H9 (cell line): ENCODE measurements around the gene MGAT4D. TPM values are rescaled to one million over a fixed set of nuclear protein-coding genes. Genes with fewer than 3 reads are reported as not detected.

Source experiments
- DNase-seq: peaks from one replicate; pipeline ENCODE4 v3.0.0-alpha.2; 2017
- H2AFZ ChIP-seq: one replicate; pipeline ENCODE4 v1.6.1; 2013; ENCODE audit warnings: mild to moderate bottlenecking, low read length, control low read depth, moderate library complexity
- H2AK5ac ChIP-seq: 2 replicates; pipeline ENCODE4 v1.6.1; 2013; ENCODE audit warnings: low read length, control low read depth, mixed read lengths; ENCODE audit not compliant: insufficient read length
- H2BK120ac ChIP-seq: one replicate; pipeline ENCODE4 v1.6.1; 2013; ENCODE audit warnings: low read depth, mild to moderate bottlenecking, low read length, control low read depth, inconsistent platforms; ENCODE audit not compliant: poor library complexity, severe bottlenecking
- H2BK12ac ChIP-seq: 2 replicates; pipeline ENCODE4 v1.6.1; 2013; ENCODE audit warnings: low read length, control low read depth, mixed read lengths, low read depth; ENCODE audit not compliant: insufficient read length
- H2BK15ac ChIP-seq: 2 replicates; pipeline ENCODE4 v1.6.1; 2013; ENCODE audit warnings: low read depth, low read length, control low read depth
- H2BK20ac ChIP-seq: one replicate; pipeline ENCODE4 v1.6.1; 2013; ENCODE audit warnings: low read depth, mild to moderate bottlenecking, low read length, control low read depth, inconsistent platforms; ENCODE audit not compliant: poor library complexity, severe bottlenecking
- H2BK5ac ChIP-seq: 2 replicates; pipeline ENCODE4 v1.6.1; 2013; ENCODE audit warnings: low read length, control low read depth, mixed read lengths; ENCODE audit not compliant: insufficient read length
- H3K14ac ChIP-seq: 2 replicates; pipeline ENCODE4 v1.6.1; 2013; ENCODE audit warnings: low read length, control low read depth; ENCODE audit not compliant: insufficient read depth
- H3K18ac ChIP-seq: 2 replicates; pipeline ENCODE4 v1.6.1; 2013; ENCODE audit warnings: low read depth, mild to moderate bottlenecking, mixed read lengths, low read length, control low read depth; ENCODE audit not compliant: insufficient read length
- H3K23ac ChIP-seq: 2 replicates; pipeline ENCODE4 v1.6.1; 2013; ENCODE audit warnings: low read length, control low read depth, mixed read lengths, low read depth; ENCODE audit not compliant: insufficient read length
- H3K23me2 ChIP-seq: 2 replicates; pipeline ENCODE4 v1.6.1; 2013; ENCODE audit warnings: low read depth, mild to moderate bottlenecking, mixed read lengths, low read length, control low read depth; ENCODE audit not compliant: insufficient read length, poor library complexity, severe bottlenecking
- H3K27ac ChIP-seq: 2 replicates; pipeline ENCODE4 v1.5.1; 2013; ENCODE audit warnings: low read length, control low read depth, mixed read lengths, low read depth; ENCODE audit not compliant: insufficient read length
- H3K27me3 ChIP-seq: 2 replicates; pipeline ENCODE4 v1.6.1; 2013; ENCODE audit warnings: low read length, control low read depth, inconsistent platforms; ENCODE audit not compliant: insufficient read depth
- H3K4ac ChIP-seq: 2 replicates; pipeline ENCODE4 v1.6.1; 2013; ENCODE audit warnings: low read depth, mild to moderate bottlenecking, control low read depth, inconsistent platforms, low read length, moderate library complexity
- H3K4me1 ChIP-seq: 2 replicates; pipeline ENCODE4 v1.6.1; 2013; ENCODE audit warnings: low read length, control low read depth, inconsistent platforms; ENCODE audit not compliant: insufficient read depth
- H3K4me2 ChIP-seq: 2 replicates; pipeline ENCODE4 v1.6.1; 2013; ENCODE audit warnings: low read length, control low read depth, mixed read lengths; ENCODE audit not compliant: insufficient read length, insufficient read depth
- H3K56ac ChIP-seq: 2 replicates; pipeline ENCODE4 v1.6.1; 2013; ENCODE audit warnings: low read depth, mild to moderate bottlenecking, mixed read lengths, low read length, control low read depth; ENCODE audit not compliant: insufficient read length
- H3K79me1 ChIP-seq: 2 replicates; pipeline ENCODE4 v1.6.1; 2013; ENCODE audit warnings: low read depth, mild to moderate bottlenecking, moderate library complexity, low read length, control low read depth, inconsistent platforms; ENCODE audit not compliant: insufficient read depth, poor library complexity, severe bottlenecking
- H3K79me2 ChIP-seq: 2 replicates; pipeline ENCODE4 v1.6.1; 2013; ENCODE audit warnings: low read length, control low read depth, inconsistent platforms; ENCODE audit not compliant: insufficient read depth
- H3K9ac ChIP-seq: 2 replicates; pipeline ENCODE4 v1.6.1; 2013; ENCODE audit warnings: low read length, control low read depth, mixed read lengths; ENCODE audit not compliant: insufficient read length; ENCODE audit errors: extremely low read depth
- H3K9me3 ChIP-seq: one replicate; pipeline ENCODE4 v1.6.1; 2013; ENCODE audit warnings: low read depth, low read length, inconsistent platforms; ENCODE audit not compliant: control insufficient read depth
- H3T11ph ChIP-seq: one replicate; pipeline ENCODE4 v1.6.1; 2013; ENCODE audit warnings: mild to moderate bottlenecking, low read length, control low read depth, inconsistent platforms
- H4K20me1 ChIP-seq: one replicate; pipeline ENCODE4 v1.6.1; 2013; ENCODE audit not compliant: control insufficient read depth, insufficient read length, insufficient read depth
- H4K5ac ChIP-seq: 2 replicates; pipeline ENCODE4 v1.6.1; 2013; ENCODE audit warnings: low read depth, mild to moderate bottlenecking, mixed read lengths, low read length, control low read depth; ENCODE audit not compliant: insufficient read length
- H4K8ac ChIP-seq: replicated peaks from 2 replicates; pipeline ENCODE4 v1.6.1; 2013; ENCODE audit warnings: low read length, control low read depth, mixed read lengths, low read depth; ENCODE audit not compliant: insufficient read length
- H4K91ac ChIP-seq: 2 replicates; pipeline ENCODE4 v1.6.1; 2013; ENCODE audit warnings: low read depth, mild to moderate bottlenecking, moderate library complexity, mixed read lengths, low read length, control low read depth; ENCODE audit not compliant: insufficient read length
- H3K27ac Mint-ChIP-seq, 3 experiments: 2 replicates in 2 of 3; 3 replicates in 1 of 3; pipeline ENCODE4 v1.8.0; 2020 to 2021; ENCODE audit warnings: mixed read lengths in 3 of 3, mild to moderate bottlenecking in 1 of 3, moderate library complexity in 1 of 3
- H3K27me3 Mint-ChIP-seq: 2 replicates; pipeline ENCODE4 v1.8.0; 2021; ENCODE audit warnings: low read depth, mild to moderate bottlenecking, moderate library complexity, mixed read lengths
- H3K36me3 Mint-ChIP-seq, 3 experiments: 2 replicates in 2 of 3; 3 replicates in 1 of 3; pipeline ENCODE4 v1.8.0; 2020 to 2021; ENCODE audit warnings: low read depth in 3 of 3, mixed read lengths in 3 of 3; ENCODE audit not compliant: insufficient read depth in 1 of 3
- H3K4me1 Mint-ChIP-seq, 2 experiments: 2 replicates each; pipeline ENCODE4 v1.8.0; 2020; ENCODE audit warnings: mixed read lengths in 2 of 2
- H3K4me3 Mint-ChIP-seq, 2 experiments: 2 replicates in 1 of 2; 3 replicates in 1 of 2; pipeline ENCODE4 v1.8.0; 2020 to 2021; ENCODE audit warnings: mild to moderate bottlenecking in 2 of 2, mixed read lengths in 2 of 2, moderate library complexity in 1 of 2
- H3K9me3 Mint-ChIP-seq, 2 experiments: 2 replicates in 1 of 2; 3 replicates in 1 of 2; pipeline ENCODE4 v1.8.0; 2020; ENCODE audit warnings: mild to moderate bottlenecking in 2 of 2, mixed read lengths in 2 of 2, moderate library complexity in 1 of 2
- CTCF ChIP-seq: fragments of 200-600 bp; sonication (generic); conservative IDR thresholded peaks from 3 replicates; pipeline ENCODE4 v1.8.0; 2021; ENCODE audit warnings: antibody characterized with exemption, mild to moderate bottlenecking
- WGBS: extraction: QIAGEN DNeasy Blood & Tissue Kit; methylation state at CpG from one replicate; pipeline ENCODE4 v1.1.7; 2013; ENCODE audit warnings: missing lambda C conversion rate, low lambda C conversion rate, mixed read lengths; ENCODE audit not compliant: insufficient read length; ENCODE audit errors: extremely low coverage; 5-methylcytosine and 5-hydroxymethylcytosine counted together
- total RNA-seq: library from RNA; stranded (reverse); gene quantifications from 2 replicates; pipeline ENCODE4 v1.2.1, GENCODE V29; 2021

MGAT4D gene
- total RNA-seq, 1 experiment from 2014 or later, result not detected

GRCh38 chr4:140529434-140529833, 31.3 kb upstream of the MGAT4D start:
- Histone ChIP-seq H3K4me2 (no peak overlapping the region), H3K9me3 (no peaks in the 10 kb centered on the region), H3K56ac (no peak overlapping the region), H3K23ac (no peak overlapping the region), H3K4ac (no peak overlapping the region), H2BK5ac (no peak overlapping the region), H3K9ac (no peak overlapping the region), H3K79me1 (no peaks in the 10 kb centered on the region), H2BK15ac (no peak overlapping the region), H2BK12ac (no peak overlapping the region), H2BK20ac (no peak overlapping the region), H3K79me2 (no peaks in the 10 kb centered on the region), H2AK5ac (no peak overlapping the region), H4K91ac (no peak overlapping the region), H3K14ac (no peak overlapping the region), H3K27ac (no peak overlapping the region), H2BK120ac (no peak overlapping the region), H2AFZ (no peak overlapping the region), H3T11ph (no peak overlapping the region), H3K23me2 (no peaks in the 10 kb centered on the region), H4K5ac (no peak overlapping the region), H4K8ac (no peak overlapping the region), H4K20me1 (no peaks in the 10 kb centered on the region), H3K4me1 (no peaks in the 10 kb centered on the region), H3K18ac (no peak overlapping the region), H3K27me3 (no peaks in the 10 kb centered on the region)
- Mint-ChIP-seq H3K27me3 (no peaks in the 10 kb centered on the region), H3K4me1 (peaks cover 8 to 9% of the 10 kb centered on the region in 2 experiments), H3K4me3 (no peak overlapping the region), H3K9me3 (no peaks in the 10 kb centered on the region), H3K27ac (no peak overlapping the region; a peak in 1 of 7 replicates), H3K36me3 (peaks cover 7 to 21% (median 13%) of the 10 kb centered on the region in 3 experiments; a peak in 6 of 7 replicates)
- WGBS, result no CpG with 5 or more reads among the region's 1 CpG
- no peak for DNase-seq
- no peak for TF ChIP-seq CTCF
